Neural crest cell (in vitro differentiated cells): ENCODE measurements around the gene SH3PXD2A. TPM values are rescaled to one million over a fixed set of nuclear protein-coding genes. Genes with fewer than 3 reads are reported as not detected.

Source experiments
- DNase-seq: peaks from one replicate; pipeline ENCODE4 v3.0.0; 2021; ENCODE audit warnings: low read depth, mixed read lengths, low spot score
- H3K27ac Mint-ChIP-seq: one replicate; pipeline ENCODE4 v1.8.0; 2021; ENCODE audit warnings: mild to moderate bottlenecking, mixed read lengths; ENCODE audit not compliant: unreplicated experiment
- H3K27me3 Mint-ChIP-seq: 2 replicates; pipeline ENCODE4 v1.8.0; 2021; ENCODE audit warnings: low read depth, mild to moderate bottlenecking, mixed read lengths
- H3K36me3 Mint-ChIP-seq: 2 replicates; pipeline ENCODE4 v1.8.0; 2021; ENCODE audit warnings: low read depth, mild to moderate bottlenecking, mixed read lengths
- H3K4me1 Mint-ChIP-seq: 2 replicates; pipeline ENCODE4 v1.8.0; 2021; ENCODE audit warnings: mixed read lengths
- H3K4me3 Mint-ChIP-seq: one replicate; pipeline ENCODE4 v1.8.0; 2021; ENCODE audit warnings: mild to moderate bottlenecking, mixed read lengths
- H3K9me3 Mint-ChIP-seq: 2 replicates; pipeline ENCODE4 v1.8.0; 2021; ENCODE audit warnings: mixed read lengths
- total RNA-seq: library from RNA; stranded (reverse); gene quantifications from 2 replicates; pipeline ENCODE4 v1.2.1, GENCODE V29; 2021
- TF ChIP-seq, protein P1 (sequence below): fragments of 200-600 bp; sonication (generic); conservative IDR thresholded peaks from 2 replicates; pipeline ENCODE4 v1.5.0; 2021; ENCODE audit warnings: antibody characterized with exemption, mild to moderate bottlenecking

The SH3PXD2A gene
- total RNA-seq, 1 donor from 2014 or later = 22.8 TPM

DNA sequence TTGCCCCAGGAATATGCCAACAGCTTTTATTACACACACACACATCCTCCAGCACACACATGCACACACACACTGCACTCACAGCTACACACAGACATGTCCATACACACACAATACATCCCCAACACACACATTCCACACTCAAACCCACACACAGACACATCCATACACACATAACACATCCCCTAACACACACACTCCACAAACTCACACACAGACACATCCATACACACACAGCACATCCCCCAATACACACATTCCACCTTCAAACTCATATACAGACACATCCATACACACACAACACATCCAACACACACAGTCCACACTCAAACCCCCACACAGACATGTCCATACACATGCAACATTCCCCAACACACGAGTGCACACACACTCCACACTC is 19.1 kb downstream of the SH3PXD2A start:
- H3K27ac Mint-ChIP-seq = peak overlapping the region; percentile 30
- H3K36me3 Mint-ChIP-seq = peaks cover 7% of the 10 kb centered on the region
- TF ChIP-seq, protein P1, sequence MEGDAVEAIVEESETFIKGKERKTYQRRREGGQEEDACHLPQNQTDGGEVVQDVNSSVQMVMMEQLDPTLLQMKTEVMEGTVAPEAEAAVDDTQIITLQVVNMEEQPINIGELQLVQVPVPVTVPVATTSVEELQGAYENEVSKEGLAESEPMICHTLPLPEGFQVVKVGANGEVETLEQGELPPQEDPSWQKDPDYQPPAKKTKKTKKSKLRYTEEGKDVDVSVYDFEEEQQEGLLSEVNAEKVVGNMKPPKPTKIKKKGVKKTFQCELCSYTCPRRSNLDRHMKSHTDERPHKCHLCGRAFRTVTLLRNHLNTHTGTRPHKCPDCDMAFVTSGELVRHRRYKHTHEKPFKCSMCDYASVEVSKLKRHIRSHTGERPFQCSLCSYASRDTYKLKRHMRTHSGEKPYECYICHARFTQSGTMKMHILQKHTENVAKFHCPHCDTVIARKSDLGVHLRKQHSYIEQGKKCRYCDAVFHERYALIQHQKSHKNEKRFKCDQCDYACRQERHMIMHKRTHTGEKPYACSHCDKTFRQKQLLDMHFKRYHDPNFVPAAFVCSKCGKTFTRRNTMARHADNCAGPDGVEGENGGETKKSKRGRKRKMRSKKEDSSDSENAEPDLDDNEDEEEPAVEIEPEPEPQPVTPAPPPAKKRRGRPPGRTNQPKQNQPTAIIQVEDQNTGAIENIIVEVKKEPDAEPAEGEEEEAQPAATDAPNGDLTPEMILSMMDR = no peak
- H3K27me3 Mint-ChIP-seq = no peaks in the 10 kb centered on the region
- H3K4me1 Mint-ChIP-seq = peaks cover 60% of the 10 kb centered on the region
- no peak overlapping the region for H3K4me3 Mint-ChIP-seq
- no peak for DNase-seq
- peaks cover 3% of the 10 kb centered on the region for H3K9me3 Mint-ChIP-seq

DNA sequence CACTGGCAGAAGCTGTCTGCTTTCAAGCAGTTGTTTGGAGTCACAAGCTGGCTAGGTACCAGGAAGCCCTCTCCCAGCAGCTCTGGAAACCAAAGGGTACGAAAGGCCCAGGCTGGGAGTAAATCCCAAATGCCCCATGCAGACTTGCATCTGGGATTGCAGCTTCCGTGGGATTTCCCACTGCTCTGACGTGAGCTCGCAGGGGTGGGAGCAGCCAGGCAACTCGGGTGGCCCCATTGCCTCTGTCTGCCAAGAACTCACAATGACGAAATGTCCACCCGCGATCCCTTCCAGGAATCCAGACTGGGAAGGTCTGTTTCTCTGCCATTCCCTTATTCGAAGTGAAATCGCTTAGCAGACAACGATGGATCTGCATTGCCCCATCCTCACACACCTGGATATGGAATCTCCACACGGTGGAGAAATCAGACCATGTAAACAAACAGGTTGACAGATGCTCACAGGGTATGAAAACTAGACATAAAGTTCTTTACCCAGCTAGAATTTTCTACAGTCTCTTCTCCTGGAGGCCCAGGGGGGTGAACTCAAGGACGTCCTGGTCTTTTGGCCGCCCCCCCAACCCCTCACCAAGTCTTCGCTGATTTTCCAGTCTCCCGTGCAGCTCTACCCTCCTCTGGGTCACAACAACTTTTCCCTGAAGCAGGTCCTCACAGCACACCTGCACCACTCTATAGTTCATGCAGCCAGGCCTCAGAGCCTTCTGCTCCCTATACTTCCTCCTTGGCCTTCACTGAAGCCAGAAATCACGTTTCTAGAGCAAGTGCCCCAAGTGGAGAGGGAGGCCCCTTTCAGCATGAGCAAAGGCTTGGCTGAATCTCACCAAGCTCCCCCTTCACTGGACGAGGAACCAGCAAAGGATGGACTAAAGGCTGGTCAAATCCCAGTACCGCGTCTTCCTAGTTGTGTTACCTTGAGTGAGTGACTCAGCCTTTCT is 20.0 kb downstream of the SH3PXD2A start:
- TF ChIP-seq, protein P1 = no peak
- Mint-ChIP-seq H3K27ac (no peak overlapping the region), H3K27me3 (no peaks in the 10 kb centered on the region), H3K4me1 (peaks cover 55% of the 10 kb centered on the region), H3K4me3 (peak overlapping the region; percentile 25), H3K9me3 (peaks cover 3% of the 10 kb centered on the region), H3K36me3 (peaks cover 9% of the 10 kb centered on the region)
- no peak for DNase-seq

DNA sequence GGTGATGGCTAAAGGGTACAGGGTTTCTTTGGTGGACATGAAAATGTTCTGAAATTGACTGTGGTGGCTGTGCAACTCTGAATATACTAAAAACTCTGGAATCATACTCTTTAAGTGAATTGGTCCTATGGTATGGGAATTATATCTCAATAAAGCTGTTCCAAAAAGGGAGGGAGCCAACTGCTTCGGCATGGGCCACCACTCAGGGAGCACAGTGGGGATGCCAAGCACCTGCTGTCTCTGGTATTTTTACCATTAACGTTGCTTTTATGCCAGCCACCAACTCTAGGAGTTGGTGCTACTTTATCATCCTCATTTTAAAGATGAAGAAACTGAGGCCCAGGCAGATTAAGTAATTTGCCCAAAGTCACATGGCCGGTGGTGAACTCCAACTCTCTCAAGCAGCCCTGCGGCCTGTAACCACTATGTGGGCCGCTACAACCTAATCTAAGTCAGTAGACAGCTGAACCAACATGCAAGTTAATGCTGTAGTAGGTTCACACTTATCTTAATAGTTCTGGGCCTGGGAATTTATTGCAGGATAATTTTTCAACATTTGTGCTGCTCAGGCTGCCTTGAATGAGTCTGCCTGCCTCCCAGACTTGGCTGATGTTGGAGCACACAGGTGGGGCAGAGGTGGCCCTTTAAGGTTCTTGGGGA is 20.8 kb downstream of the SH3PXD2A start:
- Mint-ChIP-seq H3K4me1 (peaks cover 54% of the 10 kb centered on the region), H3K27me3 (no peaks in the 10 kb centered on the region), H3K27ac (no peak overlapping the region), H3K9me3 (peaks cover 3% of the 10 kb centered on the region), H3K4me3 (no peak overlapping the region), H3K36me3 (peaks cover 9% of the 10 kb centered on the region)
- DNase-seq = no peak
- TF ChIP-seq, protein P1 = no peak

GRCh38 chr10:103833731-103834365 is 21.5 kb downstream of the SH3PXD2A start:
- Mint-ChIP-seq H3K9me3 (peaks cover 3% of the 10 kb centered on the region), H3K36me3 (peaks cover 9% of the 10 kb centered on the region), H3K27ac (peak overlapping the region; percentile 68), H3K27me3 (no peaks in the 10 kb centered on the region), H3K4me3 (peak overlapping the region; percentile 1), H3K4me1 (peaks cover 54% of the 10 kb centered on the region)
- DNase-seq = no peak
- TF ChIP-seq, protein P1 = no peak

DNA sequence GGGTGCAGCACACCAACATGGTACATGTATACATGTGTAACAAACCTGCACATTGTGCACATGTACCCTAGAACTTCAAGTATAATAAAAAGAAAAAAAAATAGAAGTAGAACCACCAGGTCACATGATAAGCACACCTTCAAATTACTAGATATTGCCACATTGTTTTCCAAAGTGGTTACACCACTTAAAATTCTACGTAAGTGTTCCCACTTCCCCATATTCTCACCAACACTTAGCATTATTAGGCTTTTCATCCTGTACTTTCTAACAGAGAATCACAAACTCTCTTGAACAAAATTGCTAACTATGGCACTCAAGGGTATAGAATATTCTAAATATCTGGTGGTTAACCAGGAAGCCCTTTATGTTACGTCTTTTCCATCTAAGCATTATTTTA is 22.6 kb downstream of the SH3PXD2A start:
- peaks cover 9% of the 10 kb centered on the region for H3K36me3 Mint-ChIP-seq
- H3K4me1 Mint-ChIP-seq = peaks cover 61% of the 10 kb centered on the region
- peaks cover 3% of the 10 kb centered on the region for H3K9me3 Mint-ChIP-seq
- TF ChIP-seq, protein P1 = no peak
- DNase-seq = no peak
- H3K27me3 Mint-ChIP-seq = no peaks in the 10 kb centered on the region
- H3K4me3 Mint-ChIP-seq = no peak overlapping the region
- H3K27ac Mint-ChIP-seq = no peak overlapping the region
